Renal cortical epithelial cell (primary cell): ENCODE measurements around the gene COL18A1. TPM values are rescaled to one million over a fixed set of nuclear protein-coding genes. Genes with fewer than 3 reads are reported as not detected.
"Not testable (repeated sequence)": the region's sequence is repeated elsewhere in the genome, so short reads cannot be mapped to it uniquely, and the experiment has no call there.

Source experiments
- DNase-seq: peaks from one replicate; pipeline ENCODE4 v3.0.0-alpha.2; 2011; ENCODE audit warnings: low read depth
- total RNA-seq: library from RNA; depleted of rRNA; stranded (reverse); fragments of >200 nt; gene quantifications from 2 replicates; pipeline ENCODE4 v1.2.3, GENCODE V29; 2014

Gene COL18A1
- total RNA-seq, 1 donor from 2014 or later, result 672 TPM

DNA sequence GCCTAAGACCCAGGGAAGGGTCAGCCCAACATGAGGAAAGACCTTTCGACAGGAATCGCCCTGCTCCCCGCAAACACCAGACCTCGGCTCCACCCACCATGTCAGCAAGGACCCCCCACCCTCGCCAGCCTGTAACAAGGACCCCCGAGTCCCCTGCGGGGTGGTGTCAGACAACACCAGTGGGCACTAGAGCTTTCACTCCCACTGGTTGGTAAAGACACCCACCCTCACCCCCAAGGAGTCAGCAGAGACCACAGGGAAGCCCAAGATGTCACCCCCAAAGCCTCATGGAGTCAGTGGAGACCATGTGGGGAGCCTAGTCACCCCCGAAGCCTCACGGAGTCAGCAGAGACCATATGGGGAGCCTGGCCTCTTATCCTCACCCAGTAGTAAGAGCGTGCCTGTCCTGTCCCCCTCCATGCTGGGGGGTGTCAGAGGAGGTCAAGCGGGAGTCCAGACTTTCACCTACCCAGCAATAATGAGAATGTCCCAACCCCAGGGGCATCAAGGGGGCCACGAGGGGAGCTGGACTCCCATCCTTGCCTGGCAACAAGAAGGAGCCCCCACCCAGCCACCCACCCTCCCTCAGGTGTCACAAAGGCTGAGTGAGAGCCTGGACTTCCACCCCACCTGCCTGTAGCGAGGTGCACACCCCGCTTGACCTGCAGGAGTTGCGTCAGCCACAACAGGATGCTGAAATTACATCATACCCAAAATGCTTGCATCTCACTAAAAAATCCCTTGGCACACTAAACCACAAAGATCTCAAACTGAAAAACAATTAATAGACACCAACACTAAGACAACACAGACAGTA, 112.5 kb downstream of the COL18A1 start:
- no peak for DNase-seq

DNA sequence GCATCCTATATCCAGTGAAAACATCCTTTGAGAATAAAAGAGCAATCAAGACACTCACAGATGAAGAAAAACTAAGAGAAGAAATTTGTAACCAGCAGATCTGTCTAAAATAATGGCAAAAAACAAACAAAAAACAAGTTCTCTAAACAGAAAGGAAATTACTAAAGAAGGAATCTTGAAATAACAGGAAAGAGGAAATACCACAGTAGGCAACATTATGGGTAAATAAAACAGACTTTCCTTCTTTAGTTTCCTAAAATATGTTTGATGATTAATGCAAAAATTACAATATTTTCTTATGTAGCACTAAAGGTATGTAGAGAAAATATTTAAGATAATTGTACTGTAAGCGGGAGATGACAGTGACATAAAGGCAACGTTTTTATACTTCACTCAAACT, 113.8 kb downstream of the COL18A1 start:
- DNase-seq, result no peak

- no peak for DNase-seq
Measured at GRCh38 chr21:45519182-45519581, 114.2 kb downstream of the COL18A1 start.

DNA sequence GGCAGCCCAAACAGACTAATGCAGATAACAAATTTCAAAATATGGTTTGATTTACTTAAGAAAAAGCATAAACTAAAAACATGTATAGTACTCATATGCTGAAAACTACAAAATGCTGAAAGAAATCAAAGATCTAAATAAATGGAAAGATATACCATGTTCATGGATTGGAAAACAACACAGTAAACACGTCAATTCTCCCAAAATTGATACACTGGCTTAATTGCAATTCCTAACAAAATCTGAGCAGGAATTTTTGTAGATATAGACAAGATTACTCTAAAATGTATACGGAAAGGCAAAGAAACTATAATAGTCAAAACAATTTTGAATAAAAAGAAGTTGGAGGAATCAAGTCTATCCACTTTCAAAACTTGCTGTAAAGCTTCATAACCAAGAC, 116.3 kb downstream of the COL18A1 start:
- no peak for DNase-seq

DNA sequence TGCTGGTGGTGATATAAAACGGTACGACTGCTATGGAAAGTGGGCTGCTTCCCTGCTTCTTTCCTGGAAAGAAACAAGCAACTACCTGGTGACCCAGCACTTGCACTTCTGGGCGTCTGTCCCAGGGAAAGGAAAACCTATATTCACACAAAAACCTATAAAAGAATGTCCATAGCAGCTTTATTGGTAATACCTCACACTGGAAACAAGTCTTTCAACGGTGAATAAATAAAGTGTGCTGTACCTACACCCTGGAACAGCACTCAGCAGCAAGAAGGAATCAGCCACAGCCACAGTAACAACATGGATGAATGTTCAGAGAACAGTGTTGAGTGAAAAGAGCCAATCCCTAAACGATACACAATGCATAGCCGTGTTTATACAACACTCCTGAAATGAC, 117.4 kb downstream of the COL18A1 start:
- DNase-seq, result no peak

DNA sequence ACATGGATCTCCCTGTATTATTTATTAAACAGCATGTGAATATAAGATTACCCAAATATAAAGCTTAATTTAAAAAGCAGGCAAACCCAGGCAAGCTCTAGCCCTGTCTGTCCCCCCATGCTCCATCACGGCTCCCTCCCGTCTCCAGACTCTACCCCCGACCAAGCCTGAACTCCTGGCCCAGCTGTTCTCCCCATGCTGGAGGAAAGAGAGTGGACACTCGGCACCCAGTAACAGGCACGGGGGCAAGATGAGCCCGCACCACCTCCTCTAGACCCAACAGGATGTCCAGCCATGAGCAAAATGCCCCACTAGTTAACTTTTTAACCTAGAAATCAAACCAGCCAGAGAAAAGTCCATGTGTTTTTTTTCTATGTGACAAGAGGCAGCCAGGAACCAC, 118.0 kb downstream of the COL18A1 start:
- no peak for DNase-seq

- DNase-seq, result no peak
Measured at GRCh38 chr21:45523411-45524101, 118.6 kb downstream of the COL18A1 start.

DNA sequence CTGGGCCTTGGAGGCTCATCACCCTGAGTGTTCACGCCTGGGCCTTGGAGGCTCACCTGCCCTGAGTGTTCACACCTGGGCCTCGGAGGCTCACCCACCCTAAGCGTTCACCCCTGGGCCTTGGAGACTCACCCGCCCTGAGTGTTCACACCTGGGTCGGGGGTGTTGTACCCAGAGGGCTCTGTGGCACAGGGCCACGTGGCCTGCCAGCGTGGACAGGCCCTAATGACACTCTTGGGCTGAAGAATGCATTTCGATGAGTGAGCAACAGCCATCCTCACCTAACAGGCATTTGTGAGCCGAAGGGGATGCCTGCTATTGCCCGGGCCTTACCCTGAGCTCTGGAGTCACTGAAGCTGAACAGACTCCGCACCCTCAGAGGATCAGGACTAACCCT, 119.8 kb downstream of the COL18A1 start:
- DNase-seq, result no peak

- no peak for DNase-seq
Measured at GRCh38 chr21:45525153-45525909, 120.4 kb downstream of the COL18A1 start.

DNA sequence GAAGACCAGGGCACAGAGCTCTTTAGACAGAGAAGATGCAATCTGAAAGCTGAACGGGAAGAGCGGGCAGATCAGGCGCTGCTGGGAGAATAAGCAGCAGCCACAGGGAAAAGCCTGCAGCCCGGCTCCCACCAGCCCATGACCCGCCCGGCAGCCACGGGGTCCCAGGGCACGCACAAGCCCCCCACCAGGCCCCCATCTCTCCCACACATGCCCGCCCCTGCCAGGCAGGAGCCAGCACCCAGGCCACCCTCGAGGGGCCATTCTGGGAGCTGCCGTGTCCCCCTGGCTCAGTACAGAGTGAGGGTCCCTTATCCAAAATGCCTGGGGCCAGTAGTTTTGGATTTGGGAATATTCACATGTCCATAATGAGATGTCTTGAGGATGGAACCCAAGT, 120.9 kb downstream of the COL18A1 start:
- no peak for DNase-seq

DNA sequence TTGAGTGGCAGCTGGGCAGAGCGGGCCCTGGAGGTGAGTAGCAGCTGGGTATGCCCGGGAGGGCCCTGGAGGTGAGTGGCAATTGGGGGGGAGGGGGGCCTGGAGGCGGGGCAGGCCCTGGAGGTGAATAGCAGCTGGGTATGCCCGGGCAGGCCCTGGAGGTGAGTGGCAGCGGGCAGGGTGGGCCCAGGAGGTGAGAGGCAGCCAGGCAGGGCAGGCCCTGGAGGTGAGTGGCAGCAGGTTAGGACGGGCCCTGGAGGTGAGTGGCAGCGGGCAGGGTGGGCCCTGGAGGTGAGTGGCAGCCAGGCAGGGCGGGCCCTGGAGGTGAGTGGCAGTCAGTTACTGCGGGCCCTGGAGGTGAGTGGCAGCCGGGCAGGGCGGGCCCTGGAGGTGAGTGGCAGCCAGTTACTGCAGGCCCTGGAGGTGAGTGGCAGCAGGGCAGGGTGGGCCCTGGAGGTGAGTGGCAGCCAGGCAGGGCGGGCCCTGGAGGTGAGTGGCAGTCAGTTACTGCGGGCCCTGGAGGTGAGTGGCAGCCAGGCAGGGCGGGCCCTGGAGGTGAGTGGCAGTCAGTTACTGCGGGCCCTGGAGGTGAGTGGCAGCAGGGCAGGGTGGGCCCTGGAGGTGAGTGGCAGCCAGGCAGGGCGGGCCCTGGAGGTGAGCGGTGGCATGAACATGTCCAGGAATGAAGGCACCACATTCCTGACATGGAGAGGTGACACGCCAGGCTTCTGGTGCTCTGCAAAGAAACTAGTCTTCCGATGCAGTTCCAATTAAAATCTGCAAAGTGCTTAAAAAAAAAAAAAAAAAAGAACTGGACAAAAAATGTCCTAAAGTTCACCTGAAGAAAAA, 122.4 kb downstream of the COL18A1 start:
- DNase-seq, result not testable (repeated sequence)

DNA sequence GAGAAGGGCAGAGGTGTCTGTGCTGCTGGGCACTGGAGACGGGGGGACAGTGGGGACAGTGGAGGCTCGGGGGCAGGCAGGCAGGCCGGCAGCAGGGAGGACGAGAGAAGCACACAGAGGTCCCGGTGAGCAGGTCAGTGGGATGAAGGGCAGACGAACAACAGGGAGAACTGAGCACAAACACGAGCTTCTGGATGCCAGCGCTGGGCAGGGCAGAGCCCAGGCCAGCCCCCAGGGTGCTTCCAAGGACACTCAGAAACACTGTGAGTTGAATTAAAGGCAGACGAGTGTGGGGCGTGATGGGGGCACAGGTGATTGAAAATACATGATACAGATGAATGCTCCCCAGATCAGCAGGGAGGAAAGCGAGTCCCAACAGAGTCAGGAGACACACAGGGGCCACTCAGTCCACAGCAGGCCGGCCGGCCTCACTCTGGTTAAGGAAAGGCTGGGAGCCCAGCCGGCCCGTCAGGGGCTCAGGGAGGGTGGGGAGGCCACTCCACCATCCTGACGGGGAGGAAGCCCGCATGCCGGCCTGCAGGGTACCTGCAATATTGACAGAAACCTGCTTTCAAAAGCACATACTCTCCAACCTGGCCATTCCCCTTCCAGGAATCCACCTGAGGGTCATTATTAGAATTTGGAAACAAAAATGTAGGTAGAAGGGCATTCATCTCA, 123.2 kb downstream of the COL18A1 start:
- DNase-seq, result no peak

DNA sequence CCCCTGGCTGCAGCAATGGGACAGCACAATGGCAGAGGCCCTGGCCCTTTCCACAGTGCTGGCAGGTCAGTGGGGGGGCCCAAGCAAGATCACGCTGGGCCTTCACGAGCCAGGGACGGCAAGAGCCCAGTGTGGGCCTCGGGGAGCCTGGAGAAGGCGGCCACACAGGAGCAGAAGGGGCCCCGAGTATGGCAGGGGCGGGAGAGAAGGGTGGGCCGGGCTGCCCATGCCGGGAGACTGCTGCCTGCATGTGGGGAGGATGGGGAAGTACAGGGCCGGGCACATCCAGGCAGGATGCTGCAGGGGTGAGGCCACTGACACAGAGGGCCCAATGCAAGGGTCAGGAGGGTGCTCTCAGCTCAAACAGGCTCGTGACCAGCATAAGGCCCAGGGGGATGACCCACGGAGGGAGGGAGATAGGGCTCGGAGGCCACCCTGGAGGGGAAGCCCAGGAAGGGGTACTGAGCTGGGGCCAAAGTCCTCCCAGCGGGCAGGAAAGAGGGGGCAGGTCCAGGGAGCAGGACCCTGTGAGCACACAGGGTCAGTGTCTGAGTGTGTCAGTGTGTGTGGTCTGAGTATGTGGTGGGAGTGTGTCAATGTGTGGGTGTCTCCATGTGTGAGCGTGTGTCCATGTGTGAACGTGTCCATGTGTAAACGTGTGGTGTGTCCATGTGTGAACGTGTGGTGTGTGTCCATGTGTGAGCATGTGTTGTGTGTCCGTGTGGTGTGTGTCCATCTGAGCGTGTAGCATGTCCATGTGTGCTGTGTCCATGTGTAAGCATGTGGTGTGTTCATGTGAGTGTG, 124.2 kb downstream of the COL18A1 start:
- no peak for DNase-seq

DNA sequence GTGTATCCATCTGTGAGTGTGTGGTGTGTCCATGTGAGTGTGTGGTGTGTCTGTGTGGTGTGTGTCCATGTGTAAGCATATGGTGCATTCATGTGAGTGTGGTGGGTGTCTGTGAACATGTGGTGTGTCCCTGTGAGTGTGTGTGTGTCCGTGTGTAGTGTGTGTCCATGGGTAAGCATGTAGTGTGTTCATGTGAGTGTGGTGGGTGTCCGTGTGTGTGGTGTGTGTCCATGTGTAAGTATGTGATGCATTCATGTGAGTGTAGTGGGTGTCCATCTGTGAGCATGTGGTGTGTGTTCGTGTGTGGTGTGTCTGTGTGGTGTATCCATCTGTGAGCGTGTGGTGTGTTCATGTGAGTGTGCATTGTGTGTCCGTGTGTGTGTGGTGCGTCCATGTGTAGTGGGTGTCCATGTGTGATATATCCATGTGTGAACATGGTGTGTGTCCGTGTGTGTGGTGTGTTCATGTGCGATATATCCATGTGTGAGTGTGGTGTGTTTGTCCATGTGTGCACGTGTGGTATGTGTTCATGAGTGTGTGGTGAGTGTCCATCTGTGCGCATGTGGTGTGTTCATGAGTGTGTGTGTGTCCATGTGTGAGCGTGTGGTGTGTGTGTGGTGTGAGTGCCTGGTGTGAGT, 124.9 kb downstream of the COL18A1 start:
- no peak for DNase-seq

GRCh38 chr21:45530423-45531113, 125.6 kb downstream of the COL18A1 start:
- DNase-seq, result no peak

DNA sequence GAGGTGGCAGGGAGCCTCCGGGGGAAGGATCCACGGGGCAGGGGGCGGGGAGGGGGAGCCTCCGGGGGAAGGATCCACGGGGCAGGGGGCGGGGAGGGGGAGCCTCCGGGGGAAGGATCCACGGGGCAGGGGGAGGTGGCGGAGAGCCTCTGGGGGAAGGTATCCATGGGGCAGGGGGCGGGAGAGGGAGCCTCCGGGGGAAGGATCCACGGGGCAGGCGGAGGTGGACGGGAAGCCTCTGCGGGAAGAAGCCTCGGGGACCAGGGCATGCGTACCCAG, 126.1 kb downstream of the COL18A1 start:
- not testable (repeated sequence) for DNase-seq

GRCh38 chr21:45531393-45532215, 126.6 kb downstream of the COL18A1 start:
- DNase-seq, result no peak

DNA sequence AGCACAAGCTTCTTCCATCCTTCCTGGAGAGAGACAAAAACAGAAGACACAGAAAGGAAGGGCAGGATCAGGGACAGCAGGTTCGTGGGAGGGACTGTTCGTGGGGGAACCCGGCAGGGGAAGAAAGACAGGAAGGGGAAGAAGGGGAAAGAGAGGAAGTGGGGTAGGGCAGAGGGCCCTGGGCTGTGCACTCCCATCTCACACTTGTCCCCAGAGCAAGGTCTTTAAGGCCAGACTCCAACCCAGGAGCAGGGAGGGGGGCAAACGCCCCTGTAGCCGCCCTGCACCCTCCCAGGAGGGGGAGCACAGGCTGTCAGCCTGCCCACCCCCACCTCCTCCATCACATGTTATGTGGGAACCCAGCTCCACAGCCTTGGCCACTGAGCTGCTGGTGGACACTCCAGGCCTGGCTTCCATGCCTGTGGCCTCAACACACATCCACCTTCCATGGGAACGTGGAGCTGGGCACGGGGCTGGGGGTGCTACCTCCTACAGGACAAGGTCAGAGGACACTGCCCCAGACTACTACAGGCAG, 127.9 kb downstream of the COL18A1 start:
- DNase-seq, result no peak
